IPS-NIHi7 (cell line): ENCODE measurements around the gene SNRNP48.

ENCODE experiments used
- DNase-seq: peaks from one replicate; pipeline ENCODE4 v3.0.0; 2012; ENCODE audit warnings: mixed read lengths; ENCODE audit errors: extremely low spot score

The SNRNP48 gene

GRCh38 chr6:7593229-7593628 lies 3.2 kb downstream of the SNRNP48 start:
- DNase-seq, result no peak

- no peak for DNase-seq
Observed at GRCh38 chr6:7594579-7595125, 4.7 kb downstream of the SNRNP48 start.

GRCh38 chr6:7604003-7604402 lies 14.0 kb downstream of the SNRNP48 start:
- DNase-seq, result no peak

GRCh38 chr6:7604506-7604905 lies 14.5 kb downstream of the SNRNP48 start:
- no peak for DNase-seq

GRCh38 chr6:7615611-7616383 lies 25.8 kb downstream of the SNRNP48 start:
- DNase-seq, result peak; percentile 57

GRCh38 chr6:7617801-7618764 lies 28.1 kb downstream of the SNRNP48 start:
- DNase-seq, result no peak

GRCh38 chr6:7621761-7622160 lies 31.8 kb downstream of the SNRNP48 start:
- no peak for DNase-seq

GRCh38 chr6:7624796-7625710 lies 35.1 kb downstream of the SNRNP48 start:
- DNase-seq, result no peak

- DNase-seq, result no peak
Observed at GRCh38 chr6:7628479-7628878, 38.5 kb downstream of the SNRNP48 start.

- no peak for DNase-seq
Observed at GRCh38 chr6:7628909-7629308, 38.9 kb downstream of the SNRNP48 start.

GRCh38 chr6:7629321-7629720 lies 39.3 kb downstream of the SNRNP48 start:
- no peak for DNase-seq

GRCh38 chr6:7630792-7631191 lies 40.8 kb downstream of the SNRNP48 start:
- DNase-seq, result peak; percentile 46

GRCh38 chr6:7631466-7631865 lies 41.5 kb downstream of the SNRNP48 start:
- no peak for DNase-seq

- no peak for DNase-seq
Observed at GRCh38 chr6:7632501-7633290, 42.7 kb downstream of the SNRNP48 start.

- DNase-seq, result no peak
Observed at GRCh38 chr6:7633361-7633760, 43.4 kb downstream of the SNRNP48 start.

- DNase-seq, result no peak
Observed at GRCh38 chr6:7636151-7636550, 46.2 kb downstream of the SNRNP48 start.

- DNase-seq, result no peak
Observed at GRCh38 chr6:7637533-7637932, 47.5 kb downstream of the SNRNP48 start.

GRCh38 chr6:7639427-7639826 lies 49.4 kb downstream of the SNRNP48 start:
- no peak for DNase-seq

GRCh38 chr6:7640016-7640415 lies 50.0 kb downstream of the SNRNP48 start:
- DNase-seq, result no peak
